Mucosa of descending colon (tissue), 3 donors: ENCODE measurements around the gene EDNRA. TPM values are rescaled to one million over a fixed set of nuclear protein-coding genes. Genes with fewer than 3 reads are reported as not detected.

Experiments
- ATAC-seq: fragments of 200-7000 bp; cut with Tn5 transposase; one replicate; pipeline ENCODE4 v1.9.1; 2020; ENCODE audit warnings: mild to moderate bottlenecking, moderate library complexity
- DNase-seq, 3 donors: peaks; one replicate each; pipeline ENCODE4 v3.0.0-alpha.2; 2020
- H3K36me3 ChIP-seq: fragments of 200-600 bp; one replicate; pipeline ENCODE4 v1.8.0; 2021; ENCODE audit warnings: low read depth, mild to moderate bottlenecking
- H3K4me1 ChIP-seq: fragments of 200-600 bp; one replicate; pipeline ENCODE4 v1.8.0; 2021; ENCODE audit warnings: low read depth, mild to moderate bottlenecking
- H3K4me3 ChIP-seq: fragments of 200-600 bp; one replicate; pipeline ENCODE4 v1.8.0; 2021; ENCODE audit warnings: mild to moderate bottlenecking
- H3K9me3 ChIP-seq: fragments of 200-600 bp; one replicate; pipeline ENCODE4 v1.8.0; 2021; ENCODE audit warnings: mild to moderate bottlenecking
- intact Hi-C, 2 donors: fragments of 100-400 bp; cut with DNase I in 1 of 2; cut with micrococcal nuclease in 1 of 2; formaldehyde crosslinking; loops; one replicate each; pipeline versions ENCODE4 v1.11.0 to v1.11.1; 2022; cut with DNase I, micrococcal nuclease
- total RNA-seq, 3 donors: library from RNA; stranded (reverse); fragmentation: NEBNext Ultra II Directional in 2 of 3; extraction: Animal tissue kit (Norgen Biotek cat#: 25700) in 2 of 3; gene quantifications; one replicate each; pipeline versions ENCODE4 v1.2.1 to v1.2.4, GENCODE V29; 2021 to 2023
- TF ChIP-seq, protein P1 (sequence below): fragments of 200-600 bp; IDR thresholded peaks from one replicate; pipeline ENCODE4 v1.8.0; 2022; ENCODE audit warnings: antibody characterized with exemption, mild to moderate bottlenecking
- donor health status: DM: no; HTN: no; CAD: no; lungs with moderate emphysema.
- donor health status: DM: no; HTN: no; CAD: no.
- donor health status: DM: no; HTN: yes; CAD: no.

EDNRA gene
- total RNA-seq, 3 donors from 2014 or later: 0.72 to 1.6 (median 1.6) TPM

DNA sequence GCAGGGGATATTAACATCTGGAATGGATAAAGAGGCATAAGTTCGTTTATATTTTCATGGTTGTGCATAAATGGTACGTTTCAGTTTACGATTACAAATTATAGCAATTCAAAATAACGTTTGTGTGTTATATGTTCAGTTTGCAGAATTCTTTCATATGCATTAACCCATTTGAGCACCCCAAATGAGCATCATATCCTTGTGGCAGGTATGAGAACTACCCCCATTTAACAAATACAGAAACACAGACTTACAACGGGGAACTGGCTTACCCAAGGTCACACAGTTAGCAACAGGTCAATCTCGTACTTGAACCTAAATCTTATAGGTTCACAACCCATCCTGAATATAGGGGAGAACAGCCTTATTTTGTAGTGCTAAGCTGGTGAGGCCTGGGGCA is 33.1 kb downstream of the EDNRA start:
- Histone ChIP-seq H3K9me3 (no peaks in the 10 kb centered on the region), H3K36me3 (no peaks in the 10 kb centered on the region), H3K4me3 (no peak overlapping the region), H3K4me1 (no peaks in the 10 kb centered on the region)
- no peak for DNase-seq
- intact Hi-C loops: no loop called here
- TF ChIP-seq, protein P1, sequence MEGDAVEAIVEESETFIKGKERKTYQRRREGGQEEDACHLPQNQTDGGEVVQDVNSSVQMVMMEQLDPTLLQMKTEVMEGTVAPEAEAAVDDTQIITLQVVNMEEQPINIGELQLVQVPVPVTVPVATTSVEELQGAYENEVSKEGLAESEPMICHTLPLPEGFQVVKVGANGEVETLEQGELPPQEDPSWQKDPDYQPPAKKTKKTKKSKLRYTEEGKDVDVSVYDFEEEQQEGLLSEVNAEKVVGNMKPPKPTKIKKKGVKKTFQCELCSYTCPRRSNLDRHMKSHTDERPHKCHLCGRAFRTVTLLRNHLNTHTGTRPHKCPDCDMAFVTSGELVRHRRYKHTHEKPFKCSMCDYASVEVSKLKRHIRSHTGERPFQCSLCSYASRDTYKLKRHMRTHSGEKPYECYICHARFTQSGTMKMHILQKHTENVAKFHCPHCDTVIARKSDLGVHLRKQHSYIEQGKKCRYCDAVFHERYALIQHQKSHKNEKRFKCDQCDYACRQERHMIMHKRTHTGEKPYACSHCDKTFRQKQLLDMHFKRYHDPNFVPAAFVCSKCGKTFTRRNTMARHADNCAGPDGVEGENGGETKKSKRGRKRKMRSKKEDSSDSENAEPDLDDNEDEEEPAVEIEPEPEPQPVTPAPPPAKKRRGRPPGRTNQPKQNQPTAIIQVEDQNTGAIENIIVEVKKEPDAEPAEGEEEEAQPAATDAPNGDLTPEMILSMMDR: no peak
- no peak for ATAC-seq

DNA sequence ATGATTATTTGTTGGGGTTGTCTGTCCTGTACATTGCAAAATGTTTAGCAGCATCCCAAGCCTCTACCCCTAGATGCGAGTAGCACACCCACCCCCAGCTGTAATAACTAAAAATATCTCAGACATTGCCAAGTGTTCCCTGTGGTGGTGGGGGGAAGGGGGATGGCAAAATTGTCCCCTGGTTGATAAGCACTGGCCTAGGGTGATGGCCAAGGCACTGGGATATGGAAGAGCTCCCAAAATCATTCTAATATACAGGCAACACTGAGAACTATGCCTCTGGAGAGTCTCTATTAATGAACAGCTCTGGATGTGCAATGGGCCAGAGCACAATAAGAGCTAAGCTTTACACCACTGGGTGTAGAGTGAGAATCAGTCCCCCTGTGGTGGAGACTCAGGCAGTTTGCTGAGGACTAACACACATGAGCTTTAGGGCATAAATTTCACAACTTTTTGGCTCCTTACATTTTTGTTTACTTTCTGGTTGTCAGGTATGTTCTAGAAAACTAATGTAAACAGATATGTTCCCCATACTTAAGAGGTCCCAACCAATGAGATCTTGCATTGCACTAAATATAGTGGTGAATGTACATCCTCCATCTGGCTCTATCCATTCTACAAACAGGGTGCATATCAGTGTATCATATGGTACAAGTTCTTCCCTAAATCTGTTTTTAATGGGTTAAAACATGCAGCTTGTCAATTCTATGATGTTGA is 34.5 kb downstream of the EDNRA start:
- H3K4me1 ChIP-seq: no peaks in the 10 kb centered on the region
- no peak overlapping the region for H3K4me3 ChIP-seq
- TF ChIP-seq, protein P1: no peak
- H3K9me3 ChIP-seq: no peaks in the 10 kb centered on the region
- H3K36me3 ChIP-seq: no peaks in the 10 kb centered on the region
- ATAC-seq (no peak), DNase-seq (no peak)
- intact Hi-C loops: no loop called here

DNA sequence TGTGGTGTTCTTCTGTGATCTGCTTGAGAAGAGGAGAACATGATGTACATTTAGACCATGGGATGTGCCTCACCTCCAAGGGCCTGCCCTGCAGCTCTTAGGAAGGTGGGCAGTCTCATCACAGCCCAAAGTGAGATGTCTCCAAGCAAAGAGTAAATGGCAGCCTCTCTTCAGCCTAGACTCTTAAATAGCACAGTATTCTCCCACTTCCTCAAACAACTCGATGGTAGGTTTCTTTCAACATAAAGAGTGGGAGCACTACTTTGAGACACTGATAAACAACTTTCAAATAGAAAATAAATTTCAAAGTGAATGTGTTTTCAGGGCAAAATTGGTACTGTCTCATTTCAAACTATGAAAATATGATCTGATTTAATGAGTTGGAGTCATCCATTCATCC is 35.2 kb downstream of the EDNRA start:
- ATAC-seq (no peak), DNase-seq (no peak)
- no peaks in the 10 kb centered on the region for H3K4me1 ChIP-seq
- intact Hi-C loops: no loop called here
- no peaks in the 10 kb centered on the region for H3K36me3 ChIP-seq
- no peak overlapping the region for H3K4me3 ChIP-seq
- TF ChIP-seq, protein P1: no peak
- no peaks in the 10 kb centered on the region for H3K9me3 ChIP-seq

DNA sequence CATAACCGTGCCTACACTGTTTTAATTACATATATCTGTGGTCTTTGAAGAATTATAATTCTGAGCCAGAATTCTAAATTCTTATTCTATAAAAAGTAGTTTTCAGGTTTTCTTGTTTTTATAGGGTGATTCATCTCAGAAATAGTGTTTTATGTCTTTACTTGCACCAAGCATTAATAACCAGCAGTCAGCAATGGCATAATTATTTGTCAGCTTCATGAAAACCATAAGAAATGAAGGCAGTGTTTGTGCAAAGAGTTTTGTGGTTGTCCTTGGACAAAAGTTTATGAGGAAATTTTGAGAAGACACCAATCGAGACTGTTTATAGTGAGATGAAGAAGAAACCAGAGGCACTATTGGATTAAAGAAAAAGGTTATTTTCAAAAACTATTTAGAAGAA is 37.2 kb downstream of the EDNRA start:
- intact Hi-C loops: no loop called here
- TF ChIP-seq, protein P1: no peak
- Histone ChIP-seq H3K4me1 (no peaks in the 10 kb centered on the region), H3K4me3 (no peak overlapping the region), H3K9me3 (no peaks in the 10 kb centered on the region), H3K36me3 (no peaks in the 10 kb centered on the region)
- DNase-seq: no peak
- no peak for ATAC-seq

DNA sequence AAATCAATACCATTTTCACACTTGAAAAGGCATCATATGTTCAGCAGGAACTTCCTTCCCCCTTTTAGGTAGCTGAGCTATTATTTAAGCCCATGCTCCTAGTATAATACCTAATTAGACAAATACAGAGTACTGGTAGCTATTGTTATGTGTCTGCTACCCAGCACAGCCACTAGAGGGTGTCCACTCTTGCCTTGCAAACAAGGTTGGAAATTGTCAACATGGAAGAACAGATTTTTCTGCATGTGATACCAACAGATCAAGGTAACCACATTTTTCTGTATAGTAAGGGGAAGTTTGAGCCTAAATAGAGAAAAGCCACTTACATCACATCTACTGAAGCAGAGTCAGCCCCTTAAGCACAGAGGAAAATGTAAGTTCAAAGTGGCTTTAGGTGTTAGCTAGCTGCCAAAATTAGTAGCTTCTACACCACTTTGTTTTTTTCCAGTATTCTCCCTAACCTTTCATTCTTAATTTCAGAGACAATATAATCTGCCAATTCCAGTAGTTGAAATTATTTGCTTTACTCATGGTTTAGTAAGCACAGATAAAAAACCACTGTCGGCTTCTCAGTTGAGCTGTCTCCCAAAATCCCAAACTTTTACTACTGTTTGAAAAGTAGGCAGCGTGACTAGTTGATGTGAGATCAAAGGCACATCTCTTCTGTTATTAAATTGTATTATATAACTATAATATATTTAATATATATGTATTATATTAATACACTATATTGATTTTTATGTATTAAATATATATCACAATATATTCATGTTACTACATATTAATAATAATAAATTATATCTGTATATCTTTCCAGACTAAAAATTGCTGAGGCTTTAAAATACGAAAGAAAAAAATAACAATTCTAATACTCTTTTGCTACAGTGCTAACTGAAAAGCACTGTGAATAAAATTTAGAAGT is 38.2 kb downstream of the EDNRA start:
- DNase-seq (peak in 2 of 3 donors; percentile 31 to 73), ATAC-seq (peak; percentile 64)
- no peaks in the 10 kb centered on the region for H3K36me3 ChIP-seq
- intact Hi-C loops: no loop called here
- no peak overlapping the region for H3K4me3 ChIP-seq
- H3K4me1 ChIP-seq: no peaks in the 10 kb centered on the region
- TF ChIP-seq, protein P1: peak; percentile 70
- no peaks in the 10 kb centered on the region for H3K9me3 ChIP-seq
